ENCODE measurements around the gene PREPL. TPM values are rescaled to one million over a fixed set of nuclear protein-coding genes. Genes with fewer than 3 reads are reported as not detected.

Gene PREPL
- total and polyA plus RNA-seq, 2 experiments from 2014 or later, result 16.5 to 49.0 TPM

DNA sequence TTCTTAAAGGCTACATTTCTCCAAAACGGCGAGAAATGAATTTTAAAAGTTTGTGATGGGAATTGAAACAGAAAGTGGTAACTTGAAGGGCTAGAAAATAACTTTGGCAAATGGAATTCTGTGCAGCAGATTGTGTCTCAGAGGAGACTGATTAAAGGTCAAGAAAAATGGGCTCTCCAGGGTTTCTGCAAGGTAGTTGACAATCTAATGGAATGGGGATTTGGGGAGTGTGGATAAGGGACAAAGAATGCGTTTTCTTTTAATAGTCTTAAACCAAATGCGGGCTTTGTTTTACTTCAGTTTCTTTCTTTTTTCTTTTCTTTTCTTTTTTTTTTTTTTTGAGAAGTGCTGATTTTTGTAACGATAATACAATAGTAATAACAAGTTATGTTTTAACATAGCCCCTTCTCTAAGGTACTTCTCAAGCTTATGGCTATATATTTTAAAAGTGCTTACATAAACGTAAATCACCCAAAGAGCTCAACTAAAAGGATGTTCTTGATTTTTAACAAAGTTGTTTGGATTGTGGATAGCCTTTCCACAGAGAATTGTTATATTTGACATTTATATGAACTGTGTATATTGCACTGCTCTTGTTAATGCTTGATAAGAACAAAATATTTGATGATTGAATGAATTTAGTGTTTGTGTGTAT is 37.1 kb upstream of the PREPL start:
- no peaks in the 10 kb centered on the region for H3K27me3 ChIP-seq (ENCODE audit: insufficient read depth)
- ATAC-seq, result peak; percentile 73
- no peaks in the 10 kb centered on the region for H3K27me3 Mint-ChIP-seq (ENCODE audit: insufficient read depth, low read depth, poor library complexity)
- H3K4me1 Mint-ChIP-seq, result peaks cover 38% of the 10 kb centered on the region
- H3K4me3 Mint-ChIP-seq, result no peak overlapping the region
- peak overlapping the region; percentile 64; the same call in 1 of the 2 replicates for H3K27ac ChIP-seq (ENCODE audit: low read depth)
- peak overlapping the region; percentile 4; the same call in 1 of the 2 replicates for H3K4me2 ChIP-seq
- no peaks in the 10 kb centered on the region for H4K20me1 ChIP-seq (replicated peaks; ENCODE audit: insufficient read depth)
- peaks cover 30% of the 10 kb centered on the region for H3K4me1 ChIP-seq (ENCODE audit: insufficient read depth)
- H3K9me3 Mint-ChIP-seq, result no peaks in the 10 kb centered on the region
- no peaks in the 10 kb centered on the region for H3K36me3 ChIP-seq (ENCODE audit: insufficient read depth)
- no peaks in the 10 kb centered on the region for H3K36me3 Mint-ChIP-seq (ENCODE audit: low read depth)
- TF ChIP-seq CREB1 (CRISPR knock-in tag; IDR thresholded peaks at IDR 0.05; ENCODE audit: low read depth), result no peak
- no peak for TF ChIP-seq CTCF (conservative IDR thresholded peaks at IDR 0.05; ENCODE audit: low read depth in 2 of 2)
- TF ChIP-seq NANOG (IDR thresholded peaks at IDR 0.05; ENCODE audit: borderline replicate concordance), result no peak
- no peak for TF ChIP-seq EZH2 (IDR thresholded peaks at IDR 0.05; ENCODE audit: low read depth, unreplicated experiment)
- no peak for TF ChIP-seq POLR2AphosphoS5 (IDR thresholded peaks at IDR 0.05; ENCODE audit: low read depth)
- TF ChIP-seq, protein P1, sequence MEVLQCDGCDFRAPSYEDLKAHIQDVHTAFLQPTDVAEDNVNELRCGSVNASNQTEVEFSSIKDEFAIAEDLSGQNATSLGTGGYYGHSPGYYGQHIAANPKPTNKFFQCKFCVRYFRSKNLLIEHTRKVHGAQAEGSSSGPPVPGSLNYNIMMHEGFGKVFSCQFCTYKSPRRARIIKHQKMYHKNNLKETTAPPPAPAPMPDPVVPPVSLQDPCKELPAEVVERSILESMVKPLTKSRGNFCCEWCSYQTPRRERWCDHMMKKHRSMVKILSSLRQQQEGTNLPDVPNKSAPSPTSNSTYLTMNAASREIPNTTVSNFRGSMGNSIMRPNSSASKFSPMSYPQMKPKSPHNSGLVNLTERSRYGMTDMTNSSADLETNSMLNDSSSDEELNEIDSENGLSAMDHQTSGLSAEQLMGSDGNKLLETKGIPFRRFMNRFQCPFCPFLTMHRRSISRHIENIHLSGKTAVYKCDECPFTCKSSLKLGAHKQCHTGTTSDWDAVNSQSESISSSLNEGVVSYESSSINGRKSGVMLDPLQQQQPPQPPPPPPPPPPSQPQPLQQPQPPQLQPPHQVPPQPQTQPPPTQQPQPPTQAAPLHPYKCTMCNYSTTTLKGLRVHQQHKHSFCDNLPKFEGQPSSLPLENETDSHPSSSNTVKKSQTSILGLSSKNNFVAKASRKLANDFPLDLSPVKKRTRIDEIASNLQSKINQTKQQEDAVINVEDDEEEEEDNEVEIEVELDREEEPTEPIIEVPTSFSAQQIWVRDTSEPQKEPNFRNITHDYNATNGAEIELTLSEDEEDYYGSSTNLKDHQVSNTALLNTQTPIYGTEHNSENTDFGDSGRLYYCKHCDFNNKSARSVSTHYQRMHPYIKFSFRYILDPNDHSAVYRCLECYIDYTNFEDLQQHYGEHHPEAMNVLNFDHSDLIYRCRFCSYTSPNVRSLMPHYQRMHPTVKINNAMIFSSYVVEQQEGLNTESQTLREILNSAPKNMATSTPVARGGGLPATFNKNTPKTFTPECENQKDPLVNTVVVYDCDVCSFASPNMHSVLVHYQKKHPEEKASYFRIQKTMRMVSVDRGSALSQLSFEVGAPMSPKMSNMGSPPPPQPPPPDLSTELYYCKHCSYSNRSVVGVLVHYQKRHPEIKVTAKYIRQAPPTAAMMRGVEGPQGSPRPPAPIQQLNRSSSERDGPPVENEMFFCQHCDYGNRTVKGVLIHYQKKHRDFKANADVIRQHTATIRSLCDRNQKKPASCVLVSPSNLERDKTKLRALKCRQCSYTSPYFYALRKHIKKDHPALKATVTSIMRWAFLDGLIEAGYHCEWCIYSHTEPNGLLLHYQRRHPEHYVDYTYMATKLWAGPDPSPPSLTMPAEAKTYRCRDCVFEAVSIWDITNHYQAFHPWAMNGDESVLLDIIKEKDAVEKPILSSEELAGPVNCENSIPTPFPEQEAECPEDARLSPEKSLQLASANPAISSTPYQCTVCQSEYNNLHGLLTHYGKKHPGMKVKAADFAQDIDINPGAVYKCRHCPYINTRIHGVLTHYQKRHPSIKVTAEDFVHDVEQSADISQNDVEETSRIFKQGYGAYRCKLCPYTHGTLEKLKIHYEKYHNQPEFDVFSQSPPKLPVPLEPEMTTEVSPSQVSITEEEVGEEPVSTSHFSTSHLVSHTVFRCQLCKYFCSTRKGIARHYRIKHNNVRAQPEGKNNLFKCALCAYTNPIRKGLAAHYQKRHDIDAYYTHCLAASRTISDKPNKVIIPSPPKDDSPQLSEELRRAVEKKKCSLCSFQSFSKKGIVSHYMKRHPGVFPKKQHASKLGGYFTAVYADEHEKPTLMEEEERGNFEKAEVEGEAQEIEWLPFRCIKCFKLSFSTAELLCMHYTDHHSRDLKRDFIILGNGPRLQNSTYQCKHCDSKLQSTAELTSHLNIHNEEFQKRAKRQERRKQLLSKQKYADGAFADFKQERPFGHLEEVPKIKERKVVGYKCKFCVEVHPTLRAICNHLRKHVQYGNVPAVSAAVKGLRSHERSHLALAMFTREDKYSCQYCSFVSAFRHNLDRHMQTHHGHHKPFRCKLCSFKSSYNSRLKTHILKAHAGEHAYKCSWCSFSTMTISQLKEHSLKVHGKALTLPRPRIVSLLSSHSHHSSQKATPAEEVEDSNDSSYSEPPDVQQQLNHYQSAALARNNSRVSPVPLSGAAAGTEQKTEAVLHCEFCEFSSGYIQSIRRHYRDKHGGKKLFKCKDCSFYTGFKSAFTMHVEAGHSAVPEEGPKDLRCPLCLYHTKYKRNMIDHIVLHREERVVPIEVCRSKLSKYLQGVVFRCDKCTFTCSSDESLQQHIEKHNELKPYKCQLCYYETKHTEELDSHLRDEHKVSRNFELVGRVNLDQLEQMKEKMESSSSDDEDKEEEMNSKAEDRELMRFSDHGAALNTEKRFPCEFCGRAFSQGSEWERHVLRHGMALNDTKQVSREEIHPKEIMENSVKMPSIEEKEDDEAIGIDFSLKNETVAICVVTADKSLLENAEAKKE (CRISPR knock-in tag; IDR thresholded peaks at IDR 0.05), result no peak
- TF ChIP-seq ZNF114 (CRISPR knock-in tag; IDR thresholded peaks at IDR 0.05), result no peak
- no peak for TF ChIP-seq ZNF331 (CRISPR knock-in tag; IDR thresholded peaks at IDR 0.05; ENCODE audit: low read depth)
- TF ChIP-seq ETS1 (IDR thresholded peaks at IDR 0.05), result no peak
- TF ChIP-seq EZH2phosphoT487 (IDR thresholded peaks at IDR 0.05; ENCODE audit: unreplicated experiment), result no peak
- TF ChIP-seq STAT1 (IDR thresholded peaks at IDR 0.05; ENCODE audit: unreplicated experiment), result no peak
- H3F3A ChIP-seq (replicated peaks; ENCODE audit: low read depth), result no peaks in the 10 kb centered on the region
- H3K27ac Mint-ChIP-seq, result peak overlapping the region; percentile 18
- no peaks in the 10 kb centered on the region; the same call in 1 of the 2 replicates for H3K79me2 ChIP-seq (replicated peaks; ENCODE audit: insufficient read depth)
- no peaks in the 10 kb centered on the region for H3K9me2 ChIP-seq (ENCODE audit: insufficient read depth)
- H3K4me3 ChIP-seq, result no peak overlapping the region
- H2AFZ ChIP-seq, result no peak overlapping the region
- DNase-seq (ENCODE audit: low spot score), result peak; percentile 59
